GM12801 (cell line): ENCODE data around the gene RIMS3.

ENCODE experiments used
- CTCF ChIP-seq: IDR thresholded peaks from one replicate; pipeline ENCODE4 v1.5.1; 2011; ENCODE audit warnings: control low read depth; ENCODE audit not compliant: insufficient read length; ENCODE audit errors: extremely low read depth

The RIMS3 gene

GRCh38 chr1:40593449-40594186, 71.9 kb downstream of the RIMS3 start:
- TF ChIP-seq CTCF: no peak

GRCh38 chr1:40592107-40592803, 73.2 kb downstream of the RIMS3 start:
- no peak for TF ChIP-seq CTCF

- TF ChIP-seq CTCF: no peak
Observed at GRCh38 chr1:40588586-40588985, 76.9 kb downstream of the RIMS3 start.

- no peak for TF ChIP-seq CTCF
Observed at GRCh38 chr1:40583980-40584379, 81.5 kb downstream of the RIMS3 start.

GRCh38 chr1:40582116-40582515, 83.4 kb downstream of the RIMS3 start:
- no peak for TF ChIP-seq CTCF

- no peak for TF ChIP-seq CTCF
Observed at GRCh38 chr1:40575336-40575735, 90.1 kb downstream of the RIMS3 start.
